ENCODE data around the gene SPPL2A. TPM values are rescaled to one million over a fixed set of nuclear protein-coding genes. Genes with fewer than 3 reads are reported as not detected.

The SPPL2A gene
- total and polyA plus RNA-seq, 9 of the 15 experiments (the other 6 are each of a cell fraction or from before 2014, with no cell fraction given), result 9.8 to 66.1 (median 38.0) TPM

DNA sequence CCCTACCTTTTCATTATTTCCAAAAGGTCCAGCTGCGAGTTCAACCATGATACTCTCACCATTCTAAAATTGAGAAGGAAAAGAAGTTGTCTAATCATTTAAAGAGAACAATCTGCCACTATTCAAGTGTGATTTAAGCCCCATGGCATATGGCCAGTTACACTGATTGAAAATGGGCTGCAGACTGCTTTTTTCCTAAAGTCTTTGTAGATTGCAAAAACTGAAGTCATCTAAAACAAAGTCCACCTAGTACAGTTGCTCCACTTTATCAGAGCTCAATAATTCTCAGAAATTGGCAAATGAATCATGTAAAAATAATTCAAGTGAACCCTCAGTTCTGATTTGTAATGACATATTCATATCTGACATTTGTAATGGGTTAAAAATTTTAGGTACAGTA lies 39.2 kb downstream of the SPPL2A start:
- H4K20me1 ChIP-seq (replicated peaks; ENCODE audit: control insufficient read depth, insufficient read depth, low read length), result no peaks in the 10 kb centered on the region
- intact Hi-C loops (cut with micrococcal nuclease) (no loop called here), in situ Hi-C loops (cut with MboI) (no loop called here)
- 82% methylated on average over 1 of the region's 1 CpG for WGBS (ENCODE audit: insufficient coverage, low coverage, missing lambda C conversion rate)
- no peak overlapping the region for H3K4me3 ChIP-seq
- ChIA-PET CTCF (ENCODE audit: low intra/inter-chr PET ratio) (no interaction called here), POLR2A (no interaction called here)
- no peaks in the 10 kb centered on the region for H3K9me1 ChIP-seq (ENCODE audit: control insufficient read depth, insufficient read depth, low read length)
- H3K4me1 ChIP-seq (replicated peaks in 1 of 2; ENCODE audit: control insufficient read depth in 2 of 2, insufficient read depth in 2 of 2, low read length in 2 of 2), result no peaks in the 10 kb centered on the region
- no TSS peak for BruUV-seq (replicated peaks)
- no peak for TF ChIP-seq MAZ (CRISPR knock-in tag; conservative IDR thresholded peaks at IDR 0.05 in 1 of 2, IDR thresholded peaks at IDR 0.05 in 1 of 2)
- TF ChIP-seq, protein P1, sequence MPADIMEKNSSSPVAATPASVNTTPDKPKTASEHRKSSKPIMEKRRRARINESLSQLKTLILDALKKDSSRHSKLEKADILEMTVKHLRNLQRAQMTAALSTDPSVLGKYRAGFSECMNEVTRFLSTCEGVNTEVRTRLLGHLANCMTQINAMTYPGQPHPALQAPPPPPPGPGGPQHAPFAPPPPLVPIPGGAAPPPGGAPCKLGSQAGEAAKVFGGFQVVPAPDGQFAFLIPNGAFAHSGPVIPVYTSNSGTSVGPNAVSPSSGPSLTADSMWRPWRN (IDR thresholded peaks at IDR 0.05; ENCODE audit: low read depth), result no peak
- no peak for TF ChIP-seq KHSRP (IDR thresholded peaks at IDR 0.05)
- TF ChIP-seq SPI1 (IDR thresholded peaks at IDR 0.05; ENCODE audit: borderline replicate concordance, low read depth, low read length), result no peak
- no peak for TF ChIP-seq RFX1 (IDR thresholded peaks at IDR 0.05)
- no peak for TF ChIP-seq ZC3H8 (IDR thresholded peaks at IDR 0.05)
- no peak for TF ChIP-seq DIDO1 (tag; IDR thresholded peaks at IDR 0.05; ENCODE audit: low read depth)
- TF ChIP-seq MXI1 (IDR thresholded peaks at IDR 0.05; ENCODE audit: low read depth, low read length), result no peak
- no peak for TF ChIP-seq CBFA2T3 (IDR thresholded peaks at IDR 0.05)
- TF ChIP-seq PHF8 (IDR thresholded peaks at IDR 0.05; ENCODE audit: borderline replicate concordance, low read length), result no peak
- TF ChIP-seq NFRKB (IDR thresholded peaks at IDR 0.05; ENCODE audit: low read depth), result no peak
- TF ChIP-seq, protein P2, sequence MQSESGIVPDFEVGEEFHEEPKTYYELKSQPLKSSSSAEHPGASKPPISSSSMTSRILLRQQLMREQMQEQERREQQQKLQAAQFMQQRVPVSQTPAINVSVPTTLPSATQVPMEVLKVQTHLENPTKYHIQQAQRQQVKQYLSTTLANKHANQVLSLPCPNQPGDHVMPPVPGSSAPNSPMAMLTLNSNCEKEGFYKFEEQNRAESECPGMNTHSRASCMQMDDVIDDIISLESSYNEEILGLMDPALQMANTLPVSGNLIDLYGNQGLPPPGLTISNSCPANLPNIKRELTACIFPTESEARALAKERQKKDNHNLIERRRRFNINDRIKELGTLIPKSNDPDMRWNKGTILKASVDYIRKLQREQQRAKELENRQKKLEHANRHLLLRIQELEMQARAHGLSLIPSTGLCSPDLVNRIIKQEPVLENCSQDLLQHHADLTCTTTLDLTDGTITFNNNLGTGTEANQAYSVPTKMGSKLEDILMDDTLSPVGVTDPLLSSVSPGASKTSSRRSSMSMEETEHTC (IDR thresholded peaks at IDR 0.05), result no peak
- H3K79me2 ChIP-seq (ENCODE audit: control insufficient read depth, insufficient read depth, low read length), result no peaks in the 10 kb centered on the region
- H3K27ac ChIP-seq (ENCODE audit: extremely low read depth, low read depth, low read length), result no peak overlapping the region
- DNase-seq (ENCODE audit: extremely low read depth in 1 of 4, low spot score in 3 of 4), result no peak
- H3K4me2 ChIP-seq (ENCODE audit: insufficient read depth, low read length), result no peak overlapping the region
- H3K27me3 ChIP-seq (ENCODE audit: control insufficient read depth in 2 of 2, insufficient read depth in 2 of 2, low read length in 2 of 2), result no peaks in the 10 kb centered on the region
- no peaks in the 10 kb centered on the region for H3K9me3 ChIP-seq (replicated peaks; ENCODE audit: control insufficient read depth, insufficient read depth, low read depth, low read length)
- no peak for ATAC-seq
- no peak overlapping the region for H3K9ac ChIP-seq (ENCODE audit: insufficient read depth in 1 of 2, low read depth in 2 of 2, low read length in 2 of 2)
- peaks cover 35% of the 10 kb centered on the region; the same call in 2 of the 3 replicates for H3K36me3 ChIP-seq (ENCODE audit: control insufficient read depth, insufficient read depth, low read length)
- H2AFZ ChIP-seq (ENCODE audit: low read depth, low read length), result no peak overlapping the region
- no peak for FAIRE-seq
